GOT3 (cell line): ENCODE results near the gene RPS16.

Experiments used
- DNase-seq: peaks from one replicate; lab custom pipeline; 2025; ENCODE audit warnings: mixed read lengths; lab: John Stamatoyannopoulos, UW

The RPS16 gene

GRCh38 chr19:39407660-39408391 lies 27.9 kb downstream of the RPS16 start:
- DNase-seq: no peak

- no peak for DNase-seq
Observed at GRCh38 chr19:39407410-39407659, 28.4 kb downstream of the RPS16 start.

- peak; percentile 79 for DNase-seq
Observed at GRCh38 chr19:39406656-39407409, 28.9 kb downstream of the RPS16 start, which contains the start of gene ZFP36. TSS of gene ZFP36 (plus strand) at chr19:39406847. CDS start at chr19:39406905, 58 bp downstream.

GRCh38 chr19:39405958-39406655 lies 29.6 kb downstream of the RPS16 start:
- peak; percentile 51 for DNase-seq

GRCh38 chr19:39405261-39405957 lies 30.3 kb downstream of the RPS16 start:
- no peak for DNase-seq

GRCh38 chr19:39403331-39404312 lies 32.1 kb downstream of the RPS16 start:
- DNase-seq: peak; percentile 92

GRCh38 chr19:39402346-39403300 lies 33.1 kb downstream of the RPS16 start:
- peak; percentile 38 for DNase-seq

GRCh38 chr19:39401549-39402345 lies 34.0 kb downstream of the RPS16 start:
- DNase-seq: no peak

- no peak for DNase-seq
Observed at GRCh38 chr19:39401070-39401548, 34.6 kb downstream of the RPS16 start.

GRCh38 chr19:39400061-39400460 lies 35.7 kb downstream of the RPS16 start:
- no peak for DNase-seq

- no peak for DNase-seq
Observed at GRCh38 chr19:39399668-39400050, 36.1 kb downstream of the RPS16 start.

- DNase-seq: no peak
Observed at GRCh38 chr19:39398297-39398864, 37.4 kb downstream of the RPS16 start.

- peak; percentile 66 for DNase-seq
Observed at GRCh38 chr19:39397360-39398296, 38.1 kb downstream of the RPS16 start.

GRCh38 chr19:39390751-39391437 lies 44.9 kb downstream of the RPS16 start, which contains the start of the genes MED29 and PAF1:
TSS of gene MED29 (plus strand) at chr19:39391378. CDS start at chr19:39391423, 45 bp downstream.
TSS of gene PAF1 (minus strand) at chr19:39391106. CDS start at chr19:39390864, 242 bp downstream.
- peak; percentile 92 for DNase-seq

- DNase-seq: no peak
Observed at GRCh38 chr19:39390451-39390750, 45.3 kb downstream of the RPS16 start.

- DNase-seq: no peak
Observed at GRCh38 chr19:39389631-39390414, 45.9 kb downstream of the RPS16 start.
